AG09309 (cell line): Measurements from ENCODE around the gene KRT39.

Source experiments
- DNase-seq: peaks from one replicate; pipeline ENCODE4 v3.0.0-alpha.2; 2010; ENCODE audit warnings: low read depth
- H3K4me3 ChIP-seq: 2 replicates; pipeline ENCODE4 v1.5.1; 2011; ENCODE audit warnings: mild to moderate bottlenecking, low read depth, low read length, moderate library complexity; ENCODE audit not compliant: control insufficient read depth
- CTCF ChIP-seq: IDR thresholded peaks from 2 replicates; pipeline ENCODE4 v1.5.1; 2011; ENCODE audit warnings: mild to moderate bottlenecking, low read depth, low read length, inconsistent platforms; ENCODE audit not compliant: insufficient read depth, control insufficient read depth; ENCODE audit errors: missing control alignments

The KRT39 gene

GRCh38 chr17:40958086-40958953 lies 8.4 kb downstream of the KRT39 start:
- no peak overlapping the region for H3K4me3 ChIP-seq
- DNase-seq, result no peak
- no peak for TF ChIP-seq CTCF

- DNase-seq, result peak; percentile 99
- H3K4me3 ChIP-seq, result no peak overlapping the region
- no peak for TF ChIP-seq CTCF
Observed at GRCh38 chr17:40956401-40957254, 10.1 kb downstream of the KRT39 start.

DNA sequence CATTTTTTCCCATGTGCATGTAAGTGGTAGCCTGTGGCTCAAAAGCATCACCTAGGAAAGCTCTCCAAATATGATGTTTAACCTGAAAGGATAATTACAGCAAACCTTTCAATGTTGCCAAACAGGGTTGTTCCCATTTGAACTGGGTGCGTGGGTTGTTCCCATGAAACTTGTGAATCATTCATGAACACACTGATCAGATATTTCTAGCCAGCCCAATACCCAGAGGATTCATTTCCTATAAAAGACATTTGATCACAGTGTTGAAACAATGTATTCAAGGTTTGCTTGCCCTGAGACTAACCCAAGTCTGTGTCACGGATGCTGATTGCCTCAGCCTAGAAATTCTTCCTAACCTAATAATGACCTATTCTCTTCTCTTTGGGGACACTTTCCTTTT lies 12.9 kb downstream of the KRT39 start:
- no peak for TF ChIP-seq CTCF
- H3K4me3 ChIP-seq, result no peak overlapping the region
- peak; percentile 95 for DNase-seq

DNA sequence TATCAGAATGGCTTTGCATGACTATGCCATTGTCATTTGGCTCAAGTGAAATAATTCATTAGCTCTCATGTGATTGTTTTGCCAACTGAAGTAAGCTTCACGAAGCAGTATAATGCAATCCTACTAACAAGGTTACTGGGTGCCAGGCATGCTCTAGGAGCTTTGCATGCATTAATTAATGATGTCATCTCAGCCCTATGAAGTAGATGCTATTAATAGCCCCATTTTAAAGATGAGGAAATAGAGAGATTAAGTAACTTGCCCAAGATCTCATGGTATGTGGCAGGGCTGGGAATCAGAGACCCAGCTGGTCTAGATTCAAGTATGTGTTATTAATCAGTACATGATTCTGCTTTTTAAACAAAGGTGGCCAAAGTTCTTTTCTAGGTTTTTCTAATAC lies 14.1 kb downstream of the KRT39 start:
- peak; percentile 97 for DNase-seq
- TF ChIP-seq CTCF, result no peak

DNA sequence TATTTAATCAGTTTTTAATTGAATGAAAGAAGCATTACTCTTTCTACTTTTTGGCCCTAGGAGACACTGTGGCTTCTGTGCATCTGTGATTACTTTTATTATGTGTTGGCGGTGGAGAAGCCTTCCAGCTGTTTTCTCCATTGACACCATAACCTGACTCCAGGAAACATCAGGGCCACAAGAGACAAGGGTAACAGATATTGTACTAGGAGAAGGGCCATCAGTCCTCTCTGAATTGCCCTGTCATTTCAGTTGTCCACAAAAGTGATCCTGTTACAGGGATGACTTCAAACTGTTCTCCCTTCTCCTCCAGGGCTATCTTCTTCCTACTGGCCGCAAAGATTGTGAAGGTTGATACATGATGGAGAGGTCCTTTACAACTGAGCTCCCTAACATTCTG lies 14.6 kb downstream of the KRT39 start:
- H3K4me3 ChIP-seq, result no peak overlapping the region
- no peak for TF ChIP-seq CTCF
- no peak for DNase-seq

More for the DNA sequence above, 14.1 kb downstream of the KRT39 start:
- H3K4me3 ChIP-seq, result no peak overlapping the region

- no peak for DNase-seq
- no peak for TF ChIP-seq CTCF
- H3K4me3 ChIP-seq, result no peak overlapping the region
Observed at GRCh38 chr17:40951011-40951622, 15.6 kb downstream of the KRT39 start.
